IMR-90 (cell line): ENCODE measurements around the gene FRMD5. TPM values are rescaled to one million over a fixed set of nuclear protein-coding genes. Genes with fewer than 3 reads are reported as not detected.

Experiments
- ATAC-seq: fragments of 200-7000 bp; cut with Tn5 transposase; 2 replicates; pipeline ENCODE4 v1.9.1; 2020; ENCODE audit warnings: low read depth, mild to moderate bottlenecking, moderate library complexity
- BruUV-seq: library from RNA; stranded (reverse); fragments of 400-500 nt; replicated peaks from 2 replicates; lab custom pipeline; 2021; lab: Mats Ljungman, UMichigan
- CTCF ChIA-PET: fragments of 300-600 bp; formaldehyde crosslinking; extraction: SDS; loops from one replicate; lab custom pipeline; 2021; ENCODE audit warnings: antibody characterized with exemption; lab: Yijun Ruan, JAX
- POLR2A ChIA-PET: fragments of 300-600 bp; sonication (Branson Sonifier 250); formaldehyde crosslinking; loops from one replicate; lab custom pipeline; 2022; ENCODE audit warnings: antibody characterized with exemption; ENCODE audit not compliant: unreplicated experiment; lab: Charles Lee
- DNase-seq: peaks from one replicate; pipeline ENCODE4 v3.0.0; 2013
- H2AFZ ChIP-seq: replicated peaks from 2 replicates; pipeline ENCODE3; 2013; ENCODE audit warnings: low read length, mild to moderate bottlenecking; ENCODE audit not compliant: poor library complexity
- H2AK5ac ChIP-seq: 2 replicates; pipeline ENCODE4 v1.6.1; 2013; ENCODE audit warnings: low read depth, low read length, inconsistent platforms
- H2AK9ac ChIP-seq: replicated peaks from 2 replicates; pipeline ENCODE3; 2013; ENCODE audit warnings: mild to moderate bottlenecking, low read depth, low read length, moderate library complexity; ENCODE audit not compliant: poor library complexity
- H2BK120ac ChIP-seq: 2 replicates; pipeline ENCODE4 v1.6.1; 2013; ENCODE audit warnings: low read depth, low read length, inconsistent platforms
- H2BK15ac ChIP-seq: 3 replicates; pipeline ENCODE4 v1.6.1; 2013; ENCODE audit warnings: low read depth, low read length, inconsistent platforms
- H2BK20ac ChIP-seq: 2 replicates; pipeline ENCODE4 v1.6.1; 2013; ENCODE audit warnings: low read depth, mild to moderate bottlenecking, inconsistent platforms, low read length, moderate library complexity
- H2BK5ac ChIP-seq: 2 replicates; pipeline ENCODE4 v1.6.1; 2013; ENCODE audit warnings: mild to moderate bottlenecking, low read depth, low read length, inconsistent platforms; ENCODE audit not compliant: poor library complexity, severe bottlenecking
- H3K14ac ChIP-seq: replicated peaks from 2 replicates; pipeline ENCODE4 v1.6.1; 2013; ENCODE audit warnings: low read depth, low read length, inconsistent platforms
- H3K18ac ChIP-seq: 2 replicates; pipeline ENCODE4 v1.6.1; 2013; ENCODE audit warnings: low read depth, low read length, control low read depth
- H3K23ac ChIP-seq: 2 replicates; pipeline ENCODE4 v1.6.1; 2013; ENCODE audit warnings: low read depth, low read length, inconsistent platforms
- H3K27ac ChIP-seq: 2 replicates; pipeline ENCODE4 v1.5.1; 2013; ENCODE audit warnings: mild to moderate bottlenecking, control low read depth, low read length; ENCODE audit not compliant: insufficient read depth
- H3K27me3 ChIP-seq: 2 replicates; pipeline ENCODE4 v1.6.1; 2013; ENCODE audit warnings: low read length; ENCODE audit not compliant: control insufficient read depth, insufficient read depth
- H3K36me3 ChIP-seq: 2 replicates; pipeline ENCODE4 v1.6.1; 2013; ENCODE audit warnings: low read length, mixed read lengths; ENCODE audit not compliant: control insufficient read depth, insufficient read depth
- H3K4ac ChIP-seq: 2 replicates; pipeline ENCODE4 v1.6.1; 2013; ENCODE audit warnings: low read depth, low read length, inconsistent platforms
- H3K4me1 ChIP-seq: 2 replicates; pipeline ENCODE4 v1.6.1; 2013; ENCODE audit warnings: low read length, mixed read lengths; ENCODE audit not compliant: control insufficient read depth, insufficient read depth
- H3K4me2 ChIP-seq: 2 replicates; pipeline ENCODE4 v1.6.1; 2013; ENCODE audit warnings: low read depth, mild to moderate bottlenecking, control low read depth, low read length, moderate library complexity
- H3K4me3 ChIP-seq: 2 replicates; pipeline ENCODE4 v1.5.1; 2013; ENCODE audit warnings: low read depth, mild to moderate bottlenecking, control low read depth, low read length, moderate library complexity; ENCODE audit not compliant: insufficient read depth
- H3K56ac ChIP-seq: 2 replicates; pipeline ENCODE4 v1.6.1; 2013; ENCODE audit warnings: low read length, inconsistent platforms; ENCODE audit not compliant: insufficient read depth; ENCODE audit errors: extremely low read depth
- H3K79me1 ChIP-seq, 2 experiments: 2 replicates each; pipeline ENCODE4 v1.6.1; 2013; ENCODE audit warnings: low read length in 2 of 2, inconsistent platforms in 1 of 2, low read depth in 1 of 2
- H3K9ac ChIP-seq: 2 replicates; pipeline ENCODE4 v1.6.1; 2013; ENCODE audit warnings: low read depth, low read length, control low read depth
- H3K9me1 ChIP-seq: 2 replicates; pipeline ENCODE4 v1.6.1; 2013; ENCODE audit warnings: low read length, inconsistent platforms; ENCODE audit not compliant: insufficient read depth
- H3K9me3 ChIP-seq: 2 replicates; pipeline ENCODE4 v1.6.1; 2013; ENCODE audit warnings: low read length; ENCODE audit not compliant: control insufficient read depth, insufficient read depth
- H4K20me1 ChIP-seq: 2 replicates; pipeline ENCODE4 v1.6.1; 2013; ENCODE audit warnings: low read length, inconsistent platforms; ENCODE audit not compliant: insufficient read depth
- H4K5ac ChIP-seq: 2 replicates; pipeline ENCODE4 v1.6.1; 2013; ENCODE audit warnings: mild to moderate bottlenecking, low read depth, low read length, control low read depth
- H4K8ac ChIP-seq, 2 experiments: 2 replicates each; pipeline ENCODE4 v1.6.1; 2013; ENCODE audit warnings: low read depth in 2 of 2, low read length in 2 of 2, control low read depth in 1 of 2, inconsistent platforms in 1 of 2
- H4K91ac ChIP-seq: 2 replicates; pipeline ENCODE4 v1.6.1; 2013; ENCODE audit warnings: low read depth, low read length, inconsistent platforms; ENCODE audit not compliant: insufficient read depth
- CEBPB ChIP-seq: IDR thresholded peaks from 2 replicates; pipeline ENCODE4 v1.6.1; 2012; ENCODE audit warnings: low read depth, low read length, improper control_type of control experiment
- CHD1 ChIP-seq: IDR thresholded peaks from 2 replicates; pipeline ENCODE4 v1.6.1; 2012; ENCODE audit warnings: low read depth, low read length, improper control_type of control experiment
- ELK1 ChIP-seq: fragments of 150-350 bp; IDR thresholded peaks from 2 replicates; pipeline ENCODE4 v1.6.1; 2016; ENCODE audit warnings: low read depth, mild to moderate bottlenecking, low read length, moderate library complexity, borderline replicate concordance
- MAZ ChIP-seq: IDR thresholded peaks from 2 replicates; pipeline ENCODE4 v1.6.1; 2012; ENCODE audit warnings: low read depth, mild to moderate bottlenecking, low read length, improper control_type of control experiment, moderate library complexity, borderline replicate concordance
- MXI1 ChIP-seq: IDR thresholded peaks from 2 replicates; pipeline ENCODE4 v1.6.1; 2012; ENCODE audit warnings: low read depth, mild to moderate bottlenecking, low read length, moderate library complexity, borderline replicate concordance
- NFE2L2 ChIP-seq: fragments of 150-350 bp; IDR thresholded peaks from 2 replicates; pipeline ENCODE4 v1.6.1; 2016; ENCODE audit warnings: low read depth, mild to moderate bottlenecking, low read length
- POLR2A ChIP-seq: IDR thresholded peaks from 2 replicates; pipeline ENCODE4 v1.6.1; 2012; ENCODE audit warnings: mild to moderate bottlenecking, low read depth, low read length
- RAD21 ChIP-seq: IDR thresholded peaks from 2 replicates; pipeline ENCODE4 v1.6.1; 2012; ENCODE audit warnings: low read length, improper control_type of control experiment
- RCOR1 ChIP-seq: IDR thresholded peaks from 2 replicates; pipeline ENCODE4 v1.6.1; 2012; ENCODE audit warnings: mild to moderate bottlenecking, low read length, improper control_type of control experiment; ENCODE audit not compliant: insufficient replicate concordance
- RFX5 ChIP-seq: IDR thresholded peaks from 2 replicates; pipeline ENCODE4 v1.8.0; 2012; ENCODE audit warnings: low read depth, mild to moderate bottlenecking, low read length, moderate library complexity
- SMC3 ChIP-seq: fragments of 150-350 bp; IDR thresholded peaks from 2 replicates; pipeline ENCODE4 v1.6.1; 2016; ENCODE audit warnings: low read depth, mild to moderate bottlenecking, antibody characterized with exemption, low read length, moderate library complexity
- WGBS, 2 experiments: methylation state at CpG; one replicate each; pipeline versions ENCODE4 v1.1.5 to v1.1.7; 2013; ENCODE audit warnings: missing lambda C conversion rate in 2 of 2; ENCODE audit not compliant: insufficient read length in 1 of 2; ENCODE audit errors: extremely low coverage in 2 of 2; 5-methylcytosine and 5-hydroxymethylcytosine counted together
- dilution Hi-C: fragments of 300-500 bp; cut with HindIII; formaldehyde crosslinking; loops from one replicate; pipeline ENCODE4 v1.14.3; 2018; ENCODE audit warnings: low sequenced_read_pairs; ENCODE audit not compliant: unreplicated experiment
- in situ Hi-C: fragments of 300-500 bp; cut with MboI; formaldehyde crosslinking; loops from 3 replicates; pipeline ENCODE4 v1.14.3; 2019; ENCODE audit warnings: low sequenced_read_pairs, inconsistent platforms, mixed read lengths
- intact Hi-C: fragments of 100-400 bp; cut with micrococcal nuclease; formaldehyde crosslinking; loops from 2 replicates; pipeline ENCODE4 v1.10.0; 2022
- polyA plus RNA-seq, 3 experiments: library from polyadenylated mRNA; depleted of rRNA; stranded (reverse); fragments of >200 nt; gene quantifications; 2 replicates each; pipeline ENCODE4 v1.2.3, GENCODE V29; 2012; ENCODE audit warnings: low replicate concordance in 1 of 3
- total RNA-seq: library from RNA; depleted of rRNA; stranded (reverse); fragments of >200 nt; gene quantifications from 2 replicates; pipeline ENCODE4 v1.2.3, GENCODE V29; 2012
- TF ChIP-seq, protein P1 (sequence below): fragments of 150-350 bp; IDR thresholded peaks from 2 replicates; pipeline ENCODE4 v1.6.1; 2017; ENCODE audit warnings: mild to moderate bottlenecking, antibody characterized with exemption, low read length, low read depth
- TF ChIP-seq, protein P2 (sequence below): conservative IDR thresholded peaks from 2 replicates; pipeline ENCODE4 v1.5.1; 2012; ENCODE audit warnings: mild to moderate bottlenecking, low read depth, low read length, improper control_type of control experiment

Gene FRMD5
- total and polyA plus RNA-seq, 2 of the 4 experiments (the other 2 are of a cell fraction) = 4.1 to 5.4 TPM

DNA sequence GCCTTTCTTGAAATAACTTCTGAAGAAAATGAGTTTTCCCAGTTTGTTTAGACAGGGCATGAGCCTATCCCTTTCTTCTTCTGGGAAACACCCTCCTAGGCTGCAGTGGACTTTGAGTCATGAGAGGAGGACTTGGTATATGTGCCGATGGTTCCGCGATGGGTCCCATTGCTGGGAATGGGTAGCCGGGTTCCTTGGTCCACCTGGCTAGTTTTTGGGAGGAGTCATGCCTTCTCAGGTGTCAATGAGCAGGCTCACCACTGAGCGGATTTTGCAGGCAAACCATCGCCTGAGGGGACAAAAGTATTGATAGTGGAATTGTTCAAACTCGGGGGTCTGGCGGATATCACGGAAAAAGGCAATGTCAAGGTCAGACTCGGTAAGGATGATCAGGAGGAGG, 321.4 kb downstream of the FRMD5 start:
- H4K5ac ChIP-seq = no peak overlapping the region
- in situ Hi-C loops = loop anchor here (10.0 kb wide), 1 partner anchor 631 kb away; no protein-coding TSS in a partner anchor
- H3K36me3 ChIP-seq = peaks cover 5% of the 10 kb centered on the region; the same call in 1 of the 2 replicates
- H3K4me1 ChIP-seq = no peaks in the 10 kb centered on the region
- H3K4me2 ChIP-seq = no peak overlapping the region
- H3K56ac ChIP-seq = no peak overlapping the region
- H3K9me3 ChIP-seq = no peaks in the 10 kb centered on the region
- intact Hi-C loops = loop anchor here (10.0 kb wide), 1 partner anchor 661 kb away; the partner anchor contains the start of gene EIF3J
- H3K4ac ChIP-seq = no peak overlapping the region
- ChIA-PET CTCF (no interaction called here), POLR2A (no interaction called here)
- WGBS, 2 experiments = 96% methylated on average over 4 of the region's 10 CpGs; no CpG with 5 or more reads in 1 of the 2 experiments
- no peak for ATAC-seq
- no peak overlapping the region for H2BK120ac ChIP-seq
- dilution Hi-C loops = no loop called here
- no peaks in the 10 kb centered on the region; the same call in 1 of the 2 replicates for H3K9me1 ChIP-seq
- H3K4me3 ChIP-seq = no peak overlapping the region
- H2BK5ac ChIP-seq = no peak overlapping the region
- H3K79me1 ChIP-seq = peaks cover 0 to 3% of the 10 kb centered on the region in 2 experiments; a peak in 1 of 4 replicates
- H2BK20ac ChIP-seq = no peak overlapping the region
- H3K23ac ChIP-seq = no peak overlapping the region
- H2AK5ac ChIP-seq = no peak overlapping the region
- H4K91ac ChIP-seq = no peak overlapping the region
- no peak overlapping the region for H4K8ac ChIP-seq
- BruUV-seq = no TSS peak
- no peak for DNase-seq
- H2AFZ ChIP-seq = no peak overlapping the region
- no peak overlapping the region for H3K27ac ChIP-seq
- H4K20me1 ChIP-seq = no peaks in the 10 kb centered on the region; the same call in 1 of the 2 replicates
- no peak overlapping the region for H3K9ac ChIP-seq
- no peak for TF ChIP-seq CHD1
- TF ChIP-seq RFX5 = no peak
- no peak for TF ChIP-seq POLR2A
- TF ChIP-seq ELK1 = no peak
- no peak for TF ChIP-seq NFE2L2
- TF ChIP-seq MAZ = no peak
- TF ChIP-seq, protein P1, sequence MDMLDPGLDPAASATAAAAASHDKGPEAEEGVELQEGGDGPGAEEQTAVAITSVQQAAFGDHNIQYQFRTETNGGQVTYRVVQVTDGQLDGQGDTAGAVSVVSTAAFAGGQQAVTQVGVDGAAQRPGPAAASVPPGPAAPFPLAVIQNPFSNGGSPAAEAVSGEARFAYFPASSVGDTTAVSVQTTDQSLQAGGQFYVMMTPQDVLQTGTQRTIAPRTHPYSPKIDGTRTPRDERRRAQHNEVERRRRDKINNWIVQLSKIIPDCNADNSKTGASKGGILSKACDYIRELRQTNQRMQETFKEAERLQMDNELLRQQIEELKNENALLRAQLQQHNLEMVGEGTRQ = no peak
- TF ChIP-seq CEBPB = no peak
- TF ChIP-seq, protein P2, sequence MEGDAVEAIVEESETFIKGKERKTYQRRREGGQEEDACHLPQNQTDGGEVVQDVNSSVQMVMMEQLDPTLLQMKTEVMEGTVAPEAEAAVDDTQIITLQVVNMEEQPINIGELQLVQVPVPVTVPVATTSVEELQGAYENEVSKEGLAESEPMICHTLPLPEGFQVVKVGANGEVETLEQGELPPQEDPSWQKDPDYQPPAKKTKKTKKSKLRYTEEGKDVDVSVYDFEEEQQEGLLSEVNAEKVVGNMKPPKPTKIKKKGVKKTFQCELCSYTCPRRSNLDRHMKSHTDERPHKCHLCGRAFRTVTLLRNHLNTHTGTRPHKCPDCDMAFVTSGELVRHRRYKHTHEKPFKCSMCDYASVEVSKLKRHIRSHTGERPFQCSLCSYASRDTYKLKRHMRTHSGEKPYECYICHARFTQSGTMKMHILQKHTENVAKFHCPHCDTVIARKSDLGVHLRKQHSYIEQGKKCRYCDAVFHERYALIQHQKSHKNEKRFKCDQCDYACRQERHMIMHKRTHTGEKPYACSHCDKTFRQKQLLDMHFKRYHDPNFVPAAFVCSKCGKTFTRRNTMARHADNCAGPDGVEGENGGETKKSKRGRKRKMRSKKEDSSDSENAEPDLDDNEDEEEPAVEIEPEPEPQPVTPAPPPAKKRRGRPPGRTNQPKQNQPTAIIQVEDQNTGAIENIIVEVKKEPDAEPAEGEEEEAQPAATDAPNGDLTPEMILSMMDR = no peak
- TF ChIP-seq RAD21 = no peak
- TF ChIP-seq RCOR1 = no peak
- TF ChIP-seq SMC3 = no peak
- TF ChIP-seq MXI1 = no peak
- no peak overlapping the region for H2AK9ac ChIP-seq
- no peak overlapping the region for H3K18ac ChIP-seq
- no peaks in the 10 kb centered on the region for H3K27me3 ChIP-seq
- H3K14ac ChIP-seq = no peak overlapping the region
- H2BK15ac ChIP-seq = no peak overlapping the region
